Neural crest cell (in vitro differentiated cells): ENCODE results near the gene RAP1A. TPM values are rescaled to one million over a fixed set of nuclear protein-coding genes. Genes with fewer than 3 reads are reported as not detected.

ENCODE experiments used
- DNase-seq: peaks from one replicate; pipeline ENCODE4 v3.0.0; 2021; ENCODE audit warnings: low read depth, mixed read lengths, low spot score
- H3K27ac Mint-ChIP-seq: one replicate; pipeline ENCODE4 v1.8.0; 2021; ENCODE audit warnings: mild to moderate bottlenecking, mixed read lengths; ENCODE audit not compliant: unreplicated experiment
- H3K27me3 Mint-ChIP-seq: 2 replicates; pipeline ENCODE4 v1.8.0; 2021; ENCODE audit warnings: low read depth, mild to moderate bottlenecking, mixed read lengths
- H3K36me3 Mint-ChIP-seq: 2 replicates; pipeline ENCODE4 v1.8.0; 2021; ENCODE audit warnings: low read depth, mild to moderate bottlenecking, mixed read lengths
- H3K4me1 Mint-ChIP-seq: 2 replicates; pipeline ENCODE4 v1.8.0; 2021; ENCODE audit warnings: mixed read lengths
- H3K4me3 Mint-ChIP-seq: one replicate; pipeline ENCODE4 v1.8.0; 2021; ENCODE audit warnings: mild to moderate bottlenecking, mixed read lengths
- H3K9me3 Mint-ChIP-seq: 2 replicates; pipeline ENCODE4 v1.8.0; 2021; ENCODE audit warnings: mixed read lengths
- total RNA-seq: library from RNA; stranded (reverse); gene quantifications from 2 replicates; pipeline ENCODE4 v1.2.1, GENCODE V29; 2021
- TF ChIP-seq, protein P1 (sequence below): fragments of 200-600 bp; sonication (generic); conservative IDR thresholded peaks from 2 replicates; pipeline ENCODE4 v1.5.0; 2021; ENCODE audit warnings: antibody characterized with exemption, mild to moderate bottlenecking

RAP1A gene
- total RNA-seq, 1 donor from 2014 or later = 32.5 TPM

DNA sequence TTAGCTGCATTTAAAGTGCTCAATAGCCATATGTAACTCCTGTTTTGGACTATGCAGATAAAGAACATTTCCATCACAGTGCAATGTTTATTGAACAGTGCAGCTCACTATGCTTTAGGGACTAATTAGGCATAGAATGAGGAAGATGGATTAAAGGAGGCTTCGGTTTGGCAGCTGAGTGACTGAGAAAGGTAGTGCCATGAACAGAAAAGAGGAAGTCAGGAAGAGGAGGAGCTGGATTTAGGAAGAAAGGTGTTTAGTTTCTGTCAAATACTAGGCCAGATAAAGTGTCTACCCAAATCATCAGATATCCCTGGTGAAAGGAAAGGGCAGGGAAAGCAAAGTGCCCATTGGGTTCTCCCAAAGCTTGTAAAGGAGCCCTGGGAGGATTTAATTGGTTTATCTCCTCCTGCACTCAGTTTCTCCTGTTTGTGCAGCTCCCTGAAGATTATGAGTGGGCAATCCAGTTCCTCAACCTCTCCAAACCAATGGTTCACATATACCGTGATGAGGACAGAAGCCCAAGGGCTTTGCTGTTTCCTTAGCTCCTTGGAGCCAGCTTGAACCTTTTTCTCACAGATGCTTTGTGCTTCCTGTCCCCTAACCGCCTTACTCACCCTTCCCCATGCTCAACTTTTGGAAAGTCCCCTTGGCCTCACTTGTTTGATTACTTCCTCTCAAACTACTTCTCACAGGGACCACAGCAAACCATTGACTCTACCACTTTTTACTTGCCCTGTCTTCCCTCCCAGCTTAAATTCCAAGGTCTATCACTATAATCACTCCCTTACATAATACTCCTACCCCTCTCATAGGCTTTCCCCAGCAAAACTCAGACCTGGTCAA, 3.5 kb upstream of the RAP1A start:
- Mint-ChIP-seq H3K27ac (no peak overlapping the region), H3K4me1 (peaks cover 13% of the 10 kb centered on the region), H3K27me3 (peaks cover 2% of the 10 kb centered on the region), H3K4me3 (peak overlapping the region; percentile 8), H3K36me3 (peaks cover 2% of the 10 kb centered on the region), H3K9me3 (no peaks in the 10 kb centered on the region)
- DNase-seq = no peak
- TF ChIP-seq, protein P1, sequence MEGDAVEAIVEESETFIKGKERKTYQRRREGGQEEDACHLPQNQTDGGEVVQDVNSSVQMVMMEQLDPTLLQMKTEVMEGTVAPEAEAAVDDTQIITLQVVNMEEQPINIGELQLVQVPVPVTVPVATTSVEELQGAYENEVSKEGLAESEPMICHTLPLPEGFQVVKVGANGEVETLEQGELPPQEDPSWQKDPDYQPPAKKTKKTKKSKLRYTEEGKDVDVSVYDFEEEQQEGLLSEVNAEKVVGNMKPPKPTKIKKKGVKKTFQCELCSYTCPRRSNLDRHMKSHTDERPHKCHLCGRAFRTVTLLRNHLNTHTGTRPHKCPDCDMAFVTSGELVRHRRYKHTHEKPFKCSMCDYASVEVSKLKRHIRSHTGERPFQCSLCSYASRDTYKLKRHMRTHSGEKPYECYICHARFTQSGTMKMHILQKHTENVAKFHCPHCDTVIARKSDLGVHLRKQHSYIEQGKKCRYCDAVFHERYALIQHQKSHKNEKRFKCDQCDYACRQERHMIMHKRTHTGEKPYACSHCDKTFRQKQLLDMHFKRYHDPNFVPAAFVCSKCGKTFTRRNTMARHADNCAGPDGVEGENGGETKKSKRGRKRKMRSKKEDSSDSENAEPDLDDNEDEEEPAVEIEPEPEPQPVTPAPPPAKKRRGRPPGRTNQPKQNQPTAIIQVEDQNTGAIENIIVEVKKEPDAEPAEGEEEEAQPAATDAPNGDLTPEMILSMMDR = no peak

DNA sequence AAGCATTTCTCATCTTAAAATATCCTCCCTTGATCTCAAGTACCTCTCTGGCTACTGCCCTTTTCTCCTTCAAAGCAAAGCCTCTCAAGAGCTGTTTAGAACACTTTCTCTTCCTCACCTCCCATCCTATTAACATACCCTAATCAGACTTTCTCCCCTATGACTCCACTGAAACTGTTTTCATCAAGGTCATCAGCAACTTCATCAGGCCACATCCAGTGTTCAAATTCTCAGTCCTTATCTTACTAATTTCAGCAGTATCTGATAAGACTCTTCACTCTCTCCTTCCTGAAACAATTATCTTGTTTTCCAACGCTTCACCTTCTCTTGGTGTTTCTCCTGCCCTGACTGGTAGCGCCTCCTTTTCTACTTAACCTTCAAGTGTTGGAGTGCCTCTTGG, 1.5 kb upstream of the RAP1A start:
- TF ChIP-seq, protein P1 = no peak
- no peak overlapping the region for H3K27ac Mint-ChIP-seq
- peaks cover 2% of the 10 kb centered on the region for H3K36me3 Mint-ChIP-seq
- DNase-seq = no peak
- peak overlapping the region; percentile 63 for H3K4me3 Mint-ChIP-seq
- peaks cover 30% of the 10 kb centered on the region for H3K4me1 Mint-ChIP-seq
- H3K27me3 Mint-ChIP-seq = no peaks in the 10 kb centered on the region
- H3K9me3 Mint-ChIP-seq = no peaks in the 10 kb centered on the region

DNA sequence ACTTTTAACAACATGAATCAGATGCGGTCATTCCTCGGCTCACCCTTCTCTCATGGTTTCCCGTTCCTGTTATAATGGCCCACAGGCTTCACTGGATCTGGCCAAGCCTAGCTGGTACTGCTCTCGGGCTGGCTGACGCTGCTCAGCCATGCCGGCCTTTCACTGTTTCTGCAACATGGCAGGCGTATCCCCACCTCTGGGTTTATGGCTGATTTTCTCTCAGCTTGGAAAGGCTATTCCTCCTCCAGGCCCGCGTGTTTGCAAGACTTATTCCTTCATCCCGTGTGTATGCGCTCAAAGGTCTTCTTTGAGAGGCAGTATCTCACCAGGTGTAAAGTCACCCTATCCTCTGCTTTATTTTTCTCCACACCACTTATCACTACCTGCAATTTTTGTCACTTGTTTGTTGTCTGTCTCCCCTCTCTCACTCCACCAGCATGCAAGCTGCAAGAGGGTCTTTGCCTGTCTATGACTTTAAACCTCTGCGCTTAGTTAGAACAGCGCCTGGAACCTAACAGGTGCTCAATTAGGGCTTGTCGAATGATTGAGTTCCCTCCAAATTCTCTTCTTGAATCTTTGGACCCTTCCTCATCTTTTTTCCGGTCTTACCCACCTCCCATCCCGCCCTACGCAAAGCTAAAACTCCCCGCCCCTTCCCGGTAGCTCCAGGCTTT, 491 bp upstream of the RAP1A start:
- H3K27ac Mint-ChIP-seq = peak overlapping the region; percentile 79
- peak; percentile 2 for DNase-seq
- H3K4me1 Mint-ChIP-seq = peaks cover 30% of the 10 kb centered on the region
- peak overlapping the region; percentile 91 for H3K4me3 Mint-ChIP-seq
- H3K36me3 Mint-ChIP-seq = peaks cover 2% of the 10 kb centered on the region
- TF ChIP-seq, protein P1 = no peak
- H3K9me3 Mint-ChIP-seq = no peaks in the 10 kb centered on the region
- no peaks in the 10 kb centered on the region for H3K27me3 Mint-ChIP-seq

DNA sequence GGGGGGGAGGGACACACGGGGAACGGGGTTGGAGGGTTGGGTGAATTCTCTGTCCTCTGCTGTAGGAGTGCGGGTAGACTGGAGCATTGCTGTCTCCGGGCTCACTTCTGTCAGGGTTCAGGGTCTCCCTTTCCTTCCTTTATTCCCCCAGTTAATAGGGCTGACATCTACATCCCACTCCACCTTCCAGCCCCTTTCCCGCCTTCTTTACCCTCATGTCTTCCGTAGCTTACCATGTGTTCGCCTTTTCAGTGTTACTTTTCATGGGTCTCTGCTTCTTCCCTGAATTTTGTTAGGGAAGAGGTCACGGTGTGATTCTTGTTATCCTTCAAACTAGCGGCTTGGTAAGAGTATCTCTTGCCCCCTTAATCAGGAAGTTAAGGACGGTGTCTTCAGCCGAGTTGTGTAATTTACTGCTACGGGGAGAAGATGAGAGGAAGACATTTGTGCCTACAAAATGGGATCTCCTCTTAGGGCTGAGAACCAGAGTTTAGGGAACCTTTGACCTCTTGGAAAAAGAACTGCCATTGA, 917 bp downstream of the RAP1A start:
- no peak for DNase-seq
- Mint-ChIP-seq H3K4me1 (peaks cover 30% of the 10 kb centered on the region), H3K27ac (no peak overlapping the region), H3K36me3 (peaks cover 2% of the 10 kb centered on the region), H3K9me3 (no peaks in the 10 kb centered on the region), H3K27me3 (no peaks in the 10 kb centered on the region), H3K4me3 (peak overlapping the region; percentile 87)
- TF ChIP-seq, protein P1 = no peak

DNA sequence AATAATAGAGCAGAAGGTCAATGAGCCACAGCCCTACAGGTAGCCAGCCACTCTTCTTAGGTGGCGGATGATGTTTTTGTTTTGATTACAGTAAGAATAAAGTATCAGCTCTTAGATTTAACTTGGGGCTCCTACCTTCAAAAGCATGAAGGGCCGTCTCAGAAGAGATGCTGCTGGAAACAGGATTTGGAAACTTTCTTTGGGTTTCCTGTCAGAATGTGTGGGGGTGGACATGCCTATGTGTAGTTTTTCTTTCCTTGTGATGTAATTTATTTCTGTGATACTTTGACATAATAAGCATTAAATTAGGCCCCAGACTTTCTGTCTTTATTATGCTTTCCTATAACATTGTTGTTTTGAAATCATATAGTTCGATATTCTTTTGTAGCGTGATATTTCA, 1.5 kb downstream of the RAP1A start:
- Mint-ChIP-seq H3K27me3 (no peaks in the 10 kb centered on the region), H3K36me3 (peaks cover 2% of the 10 kb centered on the region), H3K4me3 (peak overlapping the region; percentile 87), H3K27ac (no peak overlapping the region), H3K4me1 (peaks cover 30% of the 10 kb centered on the region), H3K9me3 (no peaks in the 10 kb centered on the region)
- TF ChIP-seq, protein P1 = no peak
- no peak for DNase-seq
